ENCODE results near the gene PLA2G4C. TPM values are rescaled to one million over a fixed set of nuclear protein-coding genes. Genes with fewer than 3 reads are reported as not detected.

The PLA2G4C gene
- total RNA-seq, 2 experiments from 2014 or later, result 1.9 TPM

GRCh38 chr19:48025480-48025879 is 85.1 kb downstream of the PLA2G4C start:
- DNase-seq, result no peak
- intact Hi-C loops (cut with DNase I, micrococcal nuclease), result no loop called here
- no peak overlapping the region for H3K27ac Mint-ChIP-seq

GRCh38 chr19:48023518-48023917 is 87.1 kb downstream of the PLA2G4C start:
- H3K9me3 Mint-ChIP-seq, result no peaks in the 10 kb centered on the region
- ChIA-PET POLR2A (no interaction called here), CTCF (no interaction called here)
- peaks cover 15 to 23% of the 10 kb centered on the region in 2 experiments for H3K27me3 ChIP-seq (ENCODE audit: control insufficient read depth in 1 of 2, insufficient read depth in 2 of 2, low read length in 2 of 2)
- TF ChIP-seq CTCF (IDR thresholded peaks at IDR 0.05), result no peak
- no peaks in the 10 kb centered on the region for H3K9me3 ChIP-seq (ENCODE audit: control insufficient read depth in 1 of 2, insufficient read depth in 1 of 2, low read length in 2 of 2)
- H3K27ac Mint-ChIP-seq, result no peak overlapping the region
- peaks cover 72% of the 10 kb centered on the region for H3K27me3 Mint-ChIP-seq
- ATAC-seq (ENCODE audit: poor library complexity), result no peak
- H3K4me1 ChIP-seq (ENCODE audit: insufficient read depth, low read length), result no peaks in the 10 kb centered on the region
- no peaks in the 10 kb centered on the region for H3K36me3 ChIP-seq (ENCODE audit: insufficient read depth, low read length)
- H3K4me3 ChIP-seq (ENCODE audit: low read length), result no peak overlapping the region
- H3K36me3 Mint-ChIP-seq (ENCODE audit: low read depth), result no peaks in the 10 kb centered on the region
- H3K27ac ChIP-seq (ENCODE audit: low read depth in 1 of 2, low read length in 2 of 2), result no peak overlapping the region
- no peaks in the 10 kb centered on the region for H3K4me1 Mint-ChIP-seq (ENCODE audit: low read depth)
- no peak for DNase-seq
- H3K4me3 Mint-ChIP-seq, result no peak overlapping the region
- intact Hi-C loops (cut with DNase I, micrococcal nuclease), result no loop called here

More at GRCh38 chr19:48025480-48025879, 85.1 kb downstream of the PLA2G4C start:
- H3K36me3 ChIP-seq (ENCODE audit: insufficient read depth, low read length), result no peaks in the 10 kb centered on the region
- peaks cover 69% of the 10 kb centered on the region for H3K27me3 Mint-ChIP-seq
- H3K9me3 ChIP-seq (ENCODE audit: control insufficient read depth in 1 of 2, insufficient read depth in 1 of 2, low read length in 2 of 2), result no peaks in the 10 kb centered on the region
- no peaks in the 10 kb centered on the region for H3K36me3 Mint-ChIP-seq (ENCODE audit: low read depth)
- H3K4me3 ChIP-seq (ENCODE audit: low read length), result no peak overlapping the region
- H3K4me3 Mint-ChIP-seq, result no peak overlapping the region
- ChIA-PET CTCF (interaction anchor here (1.3 kb wide), 1 partner anchor 15 kb away, joined by 4 read pairs; no protein-coding TSS in a partner anchor), POLR2A (no interaction called here)
- H3K9me3 Mint-ChIP-seq, result no peaks in the 10 kb centered on the region
- H3K27me3 ChIP-seq (ENCODE audit: control insufficient read depth in 1 of 2, insufficient read depth in 2 of 2, low read length in 2 of 2), result peaks cover 11 to 32% of the 10 kb centered on the region in 2 experiments
- no peak for ATAC-seq (ENCODE audit: poor library complexity)
- TF ChIP-seq CTCF (IDR thresholded peaks at IDR 0.05), result no peak
- H3K4me1 Mint-ChIP-seq (ENCODE audit: low read depth), result no peaks in the 10 kb centered on the region
- no peaks in the 10 kb centered on the region for H3K4me1 ChIP-seq (ENCODE audit: insufficient read depth, low read length)
- H3K27ac ChIP-seq (ENCODE audit: low read depth in 1 of 2, low read length in 2 of 2), result no peak overlapping the region

- Mint-ChIP-seq H3K36me3 (ENCODE audit: low read depth) (no peaks in the 10 kb centered on the region), H3K4me1 (ENCODE audit: low read depth) (no peaks in the 10 kb centered on the region), H3K9me3 (no peaks in the 10 kb centered on the region), H3K27me3 (peaks cover 72% of the 10 kb centered on the region), H3K27ac (no peak overlapping the region), H3K4me3 (no peak overlapping the region)
- CTCF ChIA-PET, result no interaction called here
- no peak for DNase-seq
- Histone ChIP-seq H3K36me3 (ENCODE audit: insufficient read depth, low read length) (no peaks in the 10 kb centered on the region), H3K9me3 (ENCODE audit: control insufficient read depth in 1 of 2, insufficient read depth in 1 of 2, low read length in 2 of 2) (no peaks in the 10 kb centered on the region), H3K27me3 (ENCODE audit: control insufficient read depth in 1 of 2, insufficient read depth in 2 of 2, low read length in 2 of 2) (peaks cover 15 to 23% of the 10 kb centered on the region in 2 experiments), H3K4me1 (ENCODE audit: insufficient read depth, low read length) (no peaks in the 10 kb centered on the region), H3K27ac (ENCODE audit: low read depth in 1 of 2, low read length in 2 of 2) (no peak overlapping the region), H3K4me3 (ENCODE audit: low read length) (no peak overlapping the region)
- intact Hi-C loops (cut with DNase I, micrococcal nuclease), result no loop called here
- ATAC-seq (ENCODE audit: poor library complexity), result no peak
- POLR2A ChIA-PET, result no interaction called here
- TF ChIP-seq CTCF (IDR thresholded peaks at IDR 0.05), result no peak
Measured at GRCh38 chr19:48023011-48023410, 87.6 kb downstream of the PLA2G4C start.
